GM12878 (cell line): ENCODE data around the gene HNRNPU. TPM values are rescaled to one million over a fixed set of nuclear protein-coding genes. Genes with fewer than 3 reads are reported as not detected.

ENCODE experiments used
- ATAC-seq: fragments of 200-7000 bp; cut with Tn5 transposase; 3 replicates; pipeline ENCODE4 v1.9.1; 2020; ENCODE audit warnings: mild to moderate bottlenecking, moderate library complexity
- Bru-seq: library from RNA; stranded (reverse); fragments of 400-500 nt; gene quantifications from one replicate; lab custom pipeline; 2021; lab: Mats Ljungman, UMichigan
- BruChase-seq, 2 experiments: library from RNA; stranded (reverse); fragments of 400-500 nt; gene quantifications; one replicate each; lab custom pipeline; 2021; lab: Mats Ljungman, UMichigan
- BruUV-seq: library from RNA; stranded (reverse); fragments of 400-500 nt; replicated peaks from 2 replicates; lab custom pipeline; 2021; lab: Mats Ljungman, UMichigan
- CTCF ChIA-PET: fragments of 300-600 bp; sonication (Branson Sonifier 250); formaldehyde crosslinking; extraction: SDS; loops from one replicate; lab custom pipeline; 2021; ENCODE audit warnings: inconsistent platforms; lab: Yijun Ruan, JAX
- POLR2A ChIA-PET: fragments of 350-600 bp; formaldehyde crosslinking; extraction: SDS; loops from one replicate; lab custom pipeline; 2021; ENCODE audit warnings: inconsistent platforms; lab: Charles Lee
- RAD21 ChIA-PET: fragments of 300-600 bp; sonication (Branson Sonifier 250); formaldehyde crosslinking; loops from one replicate; lab custom pipeline; 2023; ENCODE audit warnings: antibody characterized with exemption; ENCODE audit not compliant: unreplicated experiment; lab: Charles Lee
- SMC1A ChIA-PET: fragments of 300-600 bp; sonication (Branson Sonifier 250); formaldehyde crosslinking; loops from one replicate; lab custom pipeline; 2023; ENCODE audit not compliant: unreplicated experiment, uncharacterized antibody; lab: Charles Lee
- DNase-seq: peaks from one replicate; pipeline ENCODE4 v3.0.0-alpha.2; 2011; ENCODE audit warnings: low read depth, low spot score
- FAIRE-seq: peaks from 3 replicates; lab custom pipeline; 2011; peaks lifted over from hg19 to GRCh38; lab: Jason Lieb, UNC
- H2AFZ ChIP-seq: 2 replicates; pipeline ENCODE4 v1.6.0; 2011; ENCODE audit warnings: low read depth, low read length, control low read depth; ENCODE audit not compliant: control insufficient read depth
- H3K27ac ChIP-seq: 2 replicates; pipeline ENCODE4 v1.5.1; 2011; ENCODE audit warnings: control low read depth; ENCODE audit not compliant: control insufficient read depth, insufficient read depth
- H3K27me3 ChIP-seq, 2 experiments: replicated peaks in 1 of 2; 2 replicates each; pipeline versions ENCODE4 v1.6.0 to v1.6.1; 2011; ENCODE audit warnings: low read length in 1 of 2; ENCODE audit not compliant: control insufficient read depth in 2 of 2, insufficient read depth in 2 of 2
- H3K36me3 ChIP-seq, 2 experiments: 2 replicates each; pipeline ENCODE4 v1.5.1; 2011; ENCODE audit warnings: low read length in 1 of 2; ENCODE audit not compliant: control insufficient read depth in 2 of 2, insufficient read depth in 2 of 2
- H3K4me1 ChIP-seq: 2 replicates; pipeline ENCODE4 v1.6.1; 2011; ENCODE audit warnings: mild to moderate bottlenecking, low read length, moderate library complexity, mixed read lengths; ENCODE audit not compliant: control insufficient read depth, insufficient read depth
- H3K4me2 ChIP-seq: 2 replicates; pipeline ENCODE4 v1.6.0; 2011; ENCODE audit warnings: control low read depth; ENCODE audit not compliant: control insufficient read depth, insufficient read depth
- H3K4me3 ChIP-seq: fragments of 200-600 bp; sonication (generic); 2 replicates; pipeline ENCODE4 v1.5.1; 2016
- H3K79me2 ChIP-seq: 2 replicates; pipeline ENCODE4 v1.6.0; 2011; ENCODE audit warnings: low read length; ENCODE audit not compliant: control insufficient read depth, insufficient read depth
- H3K9ac ChIP-seq: 2 replicates; pipeline ENCODE4 v1.8.0; 2011; ENCODE audit warnings: low read length, control low read depth, mixed read lengths; ENCODE audit not compliant: control insufficient read depth, insufficient read depth
- H3K9me3 ChIP-seq: replicated peaks from 3 replicates; pipeline ENCODE4 v1.5.1; 2011; ENCODE audit warnings: mild to moderate bottlenecking, low read length; ENCODE audit not compliant: control insufficient read depth, insufficient read depth
- H4K20me1 ChIP-seq: 2 replicates; pipeline ENCODE4 v1.6.0; 2011; ENCODE audit not compliant: control insufficient read depth, insufficient read depth
- CBFB ChIP-seq: IDR thresholded peaks from 2 replicates; pipeline ENCODE4 v1.6.1; 2016; ENCODE audit warnings: antibody characterized with exemption, low read depth
- CBX3 ChIP-seq: fragments of 200-600 bp; sonication (generic); IDR thresholded peaks from 2 replicates; pipeline ENCODE4 v1.6.1; 2016; ENCODE audit warnings: low read depth, borderline replicate concordance
- IKZF1 ChIP-seq: fragments of 450-650 bp; conservative IDR thresholded peaks from 2 replicates; pipeline ENCODE4 v1.6.1; 2017; ENCODE audit warnings: antibody characterized with exemption, mild to moderate bottlenecking
- IKZF2 ChIP-seq, 2 experiments: fragments of 450-650 bp; IDR thresholded peaks; 2 replicates each; pipeline ENCODE4 v1.6.1; 2017; ENCODE audit warnings: mild to moderate bottlenecking in 2 of 2, moderate library complexity in 2 of 2
- PML ChIP-seq: IDR thresholded peaks from 2 replicates; pipeline ENCODE4 v1.6.1; 2012; ENCODE audit warnings: low read length, inconsistent platforms
- POU2F2 ChIP-seq: IDR thresholded peaks from 3 replicates; pipeline ENCODE4 v1.6.1; 2011; ENCODE audit warnings: low read depth, mild to moderate bottlenecking, low read length, borderline replicate concordance
- RELA ChIP-seq: fragments of 450-650 bp; IDR thresholded peaks from 2 replicates; pipeline ENCODE4 v1.8.0; 2014; ENCODE audit warnings: borderline replicate concordance; ENCODE audit not compliant: partially characterized antibody
- SIN3A ChIP-seq: IDR thresholded peaks from 2 replicates; pipeline ENCODE4 v1.6.1; 2012; ENCODE audit warnings: low read depth, low read length, improper control_type of control experiment
- SP1 ChIP-seq: IDR thresholded peaks from one replicate; pipeline ENCODE4 v1.6.1; 2011; ENCODE audit warnings: low read depth, low read length
- SPI1 ChIP-seq: IDR thresholded peaks from 2 replicates; pipeline ENCODE4 v1.6.1; 2011; ENCODE audit warnings: low read depth, mild to moderate bottlenecking, low read length, moderate library complexity, borderline replicate concordance; ENCODE audit not compliant: insufficient read depth
- SUZ12 ChIP-seq: fragments of 200-600 bp; sonication (generic); IDR thresholded peaks from one replicate; pipeline ENCODE4 v1.6.1; 2018; ENCODE audit warnings: antibody characterized with exemption, mild to moderate bottlenecking; ENCODE audit not compliant: unreplicated experiment
- TBL1XR1 ChIP-seq: IDR thresholded peaks from 2 replicates; pipeline ENCODE4 v1.6.1; 2012; ENCODE audit warnings: low read depth, low read length, improper control_type of control experiment
- YBX1 ChIP-seq: fragments of 450-650 bp; IDR thresholded peaks from 2 replicates; pipeline ENCODE4 v1.6.1; 2016; ENCODE audit warnings: antibody characterized with exemption
- ZBTB11 ChIP-seq: fragments of 450-650 bp; formaldehyde crosslinking; IDR thresholded peaks from 2 replicates; pipeline ENCODE4 v1.5.0; 2022; ENCODE audit warnings: mild to moderate bottlenecking, missing genetic modification characterization
- ZZZ3 ChIP-seq: IDR thresholded peaks from 2 replicates; pipeline ENCODE4 v1.6.1; 2011; ENCODE audit warnings: low read depth; ENCODE audit not compliant: control insufficient read depth, insufficient read length
- WGBS: methylation state at CpG from one replicate; pipeline ENCODE4 v1.1.6; 2016; ENCODE audit warnings: low lambda C conversion rate; ENCODE audit not compliant: insufficient replicate concordance, insufficient coverage; ENCODE audit errors: missing lambda C conversion rate; 5-methylcytosine and 5-hydroxymethylcytosine counted together
- in situ Hi-C: fragments of 300-500 bp; cut with MboI; formaldehyde crosslinking; loops from 9 replicates; pipeline ENCODE4 v1.14.3; 2018; ENCODE audit warnings: mixed read lengths
- intact Hi-C: fragments of 100-400 bp; cut with micrococcal nuclease; formaldehyde crosslinking; loops from one replicate; pipeline ENCODE4 v1.14.2; 2022; ENCODE audit not compliant: unreplicated experiment
- long read RNA-seq, 2 experiments: library from polyadenylated mRNA; unstranded; transcript quantifications; one replicate each; pipeline ENCODE4 v2.0.0, GENCODE V29; 2019 to 2020
- polyA minus RNA-seq, 3 experiments: library from RNA; depleted of rRNA, polyadenylated mRNA; stranded (reverse); fragments of >200 nt; gene quantifications; 2 replicates each; pipeline ENCODE4 v1.2.3, GENCODE V29; 2011
- polyA plus RNA-seq, 11 experiments: library from polyadenylated mRNA; depleted of rRNA in 4 of 11; unstranded in 6 of 11; stranded (reverse) in 5 of 11; fragments of >200 nt; fragmentation: Nextera tagmentation in 4 of 11; fragmentation: Illumina TruSeq in 1 of 11; extraction: Ambion mirVana in 4 of 11; extraction: Trizol in 1 of 11; gene quantifications; 1 replicate in 1 of 11; 2 replicates in 10 of 11; pipeline versions ENCODE4 v1.2.1 to v1.2.3, GENCODE V29; 2011 to 2016; ENCODE audit warnings: inconsistent platforms in 2 of 11, missing spikeins in 2 of 11, low read depth in 1 of 11
- total RNA-seq, 4 experiments: library from RNA; depleted of rRNA in 3 of 4; stranded (reverse); fragments of >200 nt in 3 of 4; fragmentation: Illumina TruSeq in 1 of 4; extraction: Trizol in 1 of 4; gene quantifications; 2 replicates each; pipeline versions ENCODE4 v1.2.1 to v1.2.3, GENCODE V29; 2013 to 2021

The HNRNPU gene
- 817 and 826 TPM in 2 replicates for total RNA-seq (2013; cell fraction: nucleolus; rRNA removed)
- total RNA-seq (2014; rRNA removed): 377 and 402 TPM in 2 replicates
- 443 and 460 TPM in 2 replicates for total RNA-seq (2014; rRNA removed; fragmentation: Illumina TruSeq; extraction: Trizol)
- 431 and 461 TPM in 2 replicates for total RNA-seq (2021)
- 171 TPM for polyA plus RNA-seq (2011; ENCODE audit: low read depth)
- polyA plus RNA-seq (2011; rRNA removed): 327 and 513 TPM in 2 replicates
- polyA plus RNA-seq (2011; cell fraction: cytosol; rRNA removed): 120 TPM in 2 replicates
- 211 and 351 TPM in 2 replicates for polyA plus RNA-seq (2011; cell fraction: nucleus; rRNA removed)
- 234 TPM in 2 replicates for polyA plus RNA-seq (2012)
- 569 and 704 TPM in 2 replicates for polyA plus RNA-seq (2014; fragmentation: Illumina TruSeq; extraction: Trizol)
- polyA plus RNA-seq (2014; fragmentation: Nextera tagmentation; extraction: Ambion mirVana): 100 to 1,000 TPM; 163 to 201 TPM
- polyA plus RNA-seq (2014; rRNA removed): 331 and 358 TPM in 2 replicates
- polyA plus RNA-seq (2016; fragmentation: Nextera tagmentation; extraction: Ambion mirVana): 100 to 1,000 TPM; 439 to 514 TPM
- polyA minus RNA-seq (2011; rRNA and poly(A)+ RNA removed): 237 and 306 TPM in 2 replicates
- 125 and 176 TPM in 2 replicates for polyA minus RNA-seq (2011; cell fraction: cytosol; rRNA and poly(A)+ RNA removed)
- 88.7 and 155 TPM in 2 replicates for polyA minus RNA-seq (2011; cell fraction: nucleus; rRNA and poly(A)+ RNA removed)
- Bru-seq, nascent RNA: percentile 100 among the genes with signal in this experiment
- BruChase-seq, experiment 1, labeled RNA remaining after a 6-hour chase: percentile 100 among the genes with signal in this experiment
- percentile 100 among the genes with signal in this experiment for BruChase-seq, experiment 2, labeled RNA remaining after a 2-hour chase
- long read RNA-seq, experiment 1, full-length matches to known transcripts: 151 of 217 reads
- long read RNA-seq, experiment 1, partial matches to known transcripts: 56 of 217 reads
- long read RNA-seq, experiment 1, other reads (novel, unspliced or antisense): 10 of 217 reads
- long read RNA-seq, experiment 2, full-length matches to known transcripts: 38 of 203 reads
- long read RNA-seq, experiment 2, partial matches to known transcripts: 142 of 203 reads
- long read RNA-seq, experiment 2, other reads (novel, unspliced or antisense): 23 of 203 reads

GRCh38 chr1:244864253-244865027 lies at the start of gene HNRNPU:
TSS of gene HNRNPU (minus strand) at chr1:244864543. CDS start at chr1:244864307, 236 bp downstream.
- H3K4me2 ChIP-seq: peak within 1 kb of the TSS; percentile 91
- ATAC-seq (peak; percentile 80), DNase-seq (peak; percentile 81), FAIRE-seq (peak; percentile 93)
- CTCF ChIA-PET: interaction anchor here (0.9 to 11.1 kb wide), 9 partner anchors 9 to 178 kb away, joined by 3 to 98 read pairs (median 6); partner anchors contain the start of gene COX20
- H3K9ac ChIP-seq: peak within 1 kb of the TSS; percentile 100
- intact Hi-C loops (loop anchor here (1.0 to 2.0 kb wide), 5 partner anchors 29 to 212 kb away; partner anchors contain the start of genes COX20 and DESI2), in situ Hi-C loops (loop anchor here (5.0 kb wide), 1 partner anchor 103 kb away; a partner anchor contains a TSS)
- H3K9me3 ChIP-seq: no peaks in the 10 kb centered on the region
- WGBS: 3% methylated on average over 71 of the region's 71 CpGs
- H3K4me1 ChIP-seq: peaks cover 3% of the 10 kb centered on the region; the same call in 1 of the 2 replicates
- POLR2A ChIA-PET: interaction anchor here (0.5 to 21.2 kb wide), 13 partner anchors 11 to 211 kb away, joined by 3 to 350 read pairs (median 4); partner anchors contain the start of gene COX20
- H3K79me2 ChIP-seq: peaks cover 55% of the 10 kb centered on the region
- peaks cover 4 to 25% of the 10 kb centered on the region in 2 experiments for H3K36me3 ChIP-seq
- H2AFZ ChIP-seq: peak within 1 kb of the TSS; percentile 94
- no peaks in the 10 kb centered on the region for H3K27me3 ChIP-seq
- peaks cover 14% of the 10 kb centered on the region for H4K20me1 ChIP-seq
- no TSS peak for BruUV-seq
- RAD21 ChIA-PET: interaction anchor here (1.0 to 2.8 kb wide), 9 partner anchors 29 to 265 kb away, joined by 3 to 22 read pairs (median 9); partner anchors contain the start of gene COX20
- peak within 1 kb of the TSS; percentile 100 for H3K4me3 ChIP-seq
- SMC1A ChIA-PET: interaction anchor here (0.9 to 18.4 kb wide), 16 partner anchors 10 to 260 kb away, joined by 3 to 360 read pairs (median 4); partner anchors contain the start of gene COX20
- H3K27ac ChIP-seq: peak within 1 kb of the TSS; percentile 99
- TF ChIP-seq CBFB: peak; percentile 74
- TF ChIP-seq RELA: peak; percentile 43
- no peak for TF ChIP-seq SPI1
- TF ChIP-seq SIN3A: no peak
- TF ChIP-seq PML: peak; percentile 92
- TF ChIP-seq POU2F2: peak; percentile 71; the same call in 1 of the 3 replicates
- no peak for TF ChIP-seq CBX3
- peak; percentile 41 for TF ChIP-seq SP1
- no peak for TF ChIP-seq SUZ12
- peak; percentile 58 to 72; a peak in 3 of 4 replicates for TF ChIP-seq IKZF2 (IDR thresholded peaks at IDR 0.05)
- no peak for TF ChIP-seq ZZZ3
- TF ChIP-seq TBL1XR1: no peak
- TF ChIP-seq YBX1: no peak
- TF ChIP-seq ZBTB11 (CRISPR knock-in tag): no peak
- TF ChIP-seq IKZF1: peak; percentile 73
